Panc1 (cell line): ENCODE results near the gene SNX24. TPM values are rescaled to one million over a fixed set of nuclear protein-coding genes. Genes with fewer than 3 reads are reported as not detected.

Experiments
- ATAC-seq: fragments of 200-7000 bp; cut with Tn5 transposase; 2 replicates; pipeline ENCODE4 v1.9.1; 2020; ENCODE audit warnings: mild to moderate bottlenecking, moderate library complexity
- BruUV-seq: library from RNA; stranded (reverse); fragments of 400-500 nt; replicated peaks from 2 replicates; lab custom pipeline; 2021; lab: Mats Ljungman, UMichigan
- CTCF ChIA-PET: fragments of 300-600 bp; sonication (Branson Sonifier 250); formaldehyde crosslinking; loops from one replicate; lab custom pipeline; 2022; ENCODE audit warnings: antibody characterized with exemption; lab: Charles Lee
- POLR2A ChIA-PET: fragments of 300-600 bp; sonication (Branson Sonifier 250); formaldehyde crosslinking; loops from one replicate; lab custom pipeline; 2022; ENCODE audit warnings: antibody characterized with exemption; lab: Charles Lee
- DNase-seq: peaks from one replicate; pipeline ENCODE4 v3.0.0-alpha.2; 2010; ENCODE audit warnings: low read depth, low spot score
- H3K27ac ChIP-seq: 2 replicates; pipeline ENCODE4 v1.5.1; 2011; ENCODE audit warnings: mild to moderate bottlenecking, low read length, inconsistent platforms
- H3K27me3 ChIP-seq: fragments of 200-500 bp; sonication (Bioruptor generic); 2 replicates; pipeline ENCODE4 v1.6.0; 2014; ENCODE audit warnings: low read length, inconsistent platforms; ENCODE audit not compliant: control insufficient read depth, insufficient read depth
- H3K36me3 ChIP-seq: fragments of 200-500 bp; sonication (Bioruptor generic); 2 replicates; pipeline ENCODE4 v1.5.1; 2014; ENCODE audit warnings: inconsistent platforms, mild to moderate bottlenecking, low read length, moderate library complexity; ENCODE audit not compliant: control insufficient read depth, insufficient read depth
- H3K4me1 ChIP-seq: 2 replicates; pipeline ENCODE4 v1.5.1; 2011; ENCODE audit warnings: inconsistent platforms, mild to moderate bottlenecking, low read length, moderate library complexity; ENCODE audit not compliant: control insufficient read depth, insufficient read depth
- H3K4me3 ChIP-seq, 2 experiments: 2 replicates each; pipeline ENCODE4 v1.5.1; 2011 to 2012; ENCODE audit warnings: low read depth in 2 of 2, low read length in 2 of 2, mild to moderate bottlenecking in 2 of 2, inconsistent platforms in 1 of 2, moderate library complexity in 1 of 2
- H3K9me3 ChIP-seq: fragments of 200-500 bp; sonication (Bioruptor generic); 2 replicates; pipeline ENCODE4 v1.5.1; 2014; ENCODE audit warnings: low read depth, mild to moderate bottlenecking, inconsistent platforms, low read length, moderate library complexity; ENCODE audit not compliant: control insufficient read depth, insufficient read depth
- POLR2AphosphoS5 ChIP-seq: IDR thresholded peaks from 2 replicates; pipeline ENCODE4 v1.6.1; 2012; ENCODE audit warnings: mild to moderate bottlenecking, low read depth, low read length, moderate library complexity
- REST ChIP-seq, 2 experiments: IDR thresholded peaks; 2 replicates each; pipeline ENCODE4 v1.6.1; 2011 to 2012; ENCODE audit warnings: low read depth in 2 of 2, control low read depth in 1 of 2, low read length in 1 of 2, mild to moderate bottlenecking in 1 of 2, moderate library complexity in 1 of 2; ENCODE audit not compliant: insufficient read depth in 1 of 2
- SIN3A ChIP-seq: IDR thresholded peaks from 2 replicates; pipeline ENCODE4 v1.6.1; 2012; ENCODE audit warnings: low read depth, mild to moderate bottlenecking, low read length, moderate library complexity, borderline replicate concordance; ENCODE audit not compliant: insufficient read depth
- TCF7L2 ChIP-seq: IDR thresholded peaks from 2 replicates; pipeline ENCODE4 v1.6.1; 2011; ENCODE audit warnings: mild to moderate bottlenecking, low read depth, low read length, inconsistent platforms
- in situ Hi-C: cut with HindIII; loops from 2 replicates; pipeline ENCODE4 v1.10.0; 2016; ENCODE audit warnings: low sequenced_read_pairs, low pct_unique_long_range_greater_than_20kb
- intact Hi-C: fragments of 100-400 bp; cut with micrococcal nuclease; formaldehyde crosslinking; loops from one replicate; pipeline ENCODE4 v1.10.0; 2022; ENCODE audit not compliant: unreplicated experiment
- total RNA-seq: library from RNA; stranded (reverse); gene quantifications from one replicate; pipeline ENCODE4 v1.2.1, GENCODE V29; 2021; ENCODE audit not compliant: unreplicated experiment
- TF ChIP-seq, protein P1 (sequence below): fragments of 450-650 bp; IDR thresholded peaks from 2 replicates; pipeline ENCODE4 v1.5.1; 2017; ENCODE audit warnings: mild to moderate bottlenecking

The SNX24 gene
- total RNA-seq, 1 experiment from 2014 or later, result 32.8 TPM

GRCh38 chr5:122940890-122941289, 95.5 kb downstream of the SNX24 start:
- no peaks in the 10 kb centered on the region for H3K36me3 ChIP-seq
- H3K4me1 ChIP-seq, result no peaks in the 10 kb centered on the region
- TF ChIP-seq SIN3A (no peak), REST (IDR thresholded peaks at IDR 0.05; ENCODE audit: insufficient read depth in 1 of 2, low read depth in 2 of 2, low read length in 1 of 2) (no peak)
- TF ChIP-seq, protein P1, sequence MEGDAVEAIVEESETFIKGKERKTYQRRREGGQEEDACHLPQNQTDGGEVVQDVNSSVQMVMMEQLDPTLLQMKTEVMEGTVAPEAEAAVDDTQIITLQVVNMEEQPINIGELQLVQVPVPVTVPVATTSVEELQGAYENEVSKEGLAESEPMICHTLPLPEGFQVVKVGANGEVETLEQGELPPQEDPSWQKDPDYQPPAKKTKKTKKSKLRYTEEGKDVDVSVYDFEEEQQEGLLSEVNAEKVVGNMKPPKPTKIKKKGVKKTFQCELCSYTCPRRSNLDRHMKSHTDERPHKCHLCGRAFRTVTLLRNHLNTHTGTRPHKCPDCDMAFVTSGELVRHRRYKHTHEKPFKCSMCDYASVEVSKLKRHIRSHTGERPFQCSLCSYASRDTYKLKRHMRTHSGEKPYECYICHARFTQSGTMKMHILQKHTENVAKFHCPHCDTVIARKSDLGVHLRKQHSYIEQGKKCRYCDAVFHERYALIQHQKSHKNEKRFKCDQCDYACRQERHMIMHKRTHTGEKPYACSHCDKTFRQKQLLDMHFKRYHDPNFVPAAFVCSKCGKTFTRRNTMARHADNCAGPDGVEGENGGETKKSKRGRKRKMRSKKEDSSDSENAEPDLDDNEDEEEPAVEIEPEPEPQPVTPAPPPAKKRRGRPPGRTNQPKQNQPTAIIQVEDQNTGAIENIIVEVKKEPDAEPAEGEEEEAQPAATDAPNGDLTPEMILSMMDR, result no peak
- DNase-seq (no peak), ATAC-seq (no peak)
- ChIA-PET POLR2A (no interaction called here), CTCF (no interaction called here)
- no TSS peak for BruUV-seq
- intact Hi-C loops (no loop called here), in situ Hi-C loops (no loop called here)
- no peak overlapping the region for H3K4me3 ChIP-seq
- no peaks in the 10 kb centered on the region for H3K9me3 ChIP-seq
- no peaks in the 10 kb centered on the region for H3K27me3 ChIP-seq
- no peak overlapping the region for H3K27ac ChIP-seq

DNA sequence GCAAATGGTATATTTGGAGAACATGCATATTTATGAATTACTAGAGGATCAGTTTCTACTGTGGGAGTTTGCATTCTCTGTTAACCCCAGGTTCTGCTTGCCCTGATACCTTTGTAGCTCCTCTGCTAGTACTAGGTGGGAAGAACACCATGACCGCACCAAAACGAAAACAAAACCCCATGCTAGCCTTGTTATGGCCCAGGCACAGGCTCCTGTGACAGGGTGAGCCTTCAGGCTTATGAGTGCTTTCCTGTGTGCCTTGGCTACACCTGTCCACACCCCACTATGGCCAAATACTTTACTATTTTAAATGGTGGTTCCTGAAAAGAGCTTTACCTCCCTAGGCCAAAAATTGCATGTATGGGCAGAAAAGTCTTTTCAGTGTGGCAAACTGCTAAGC, 96.3 kb downstream of the SNX24 start:
- ATAC-seq (no peak), DNase-seq (no peak)
- Histone ChIP-seq H3K27ac (no peak overlapping the region), H3K27me3 (no peaks in the 10 kb centered on the region), H3K4me3 (no peak overlapping the region), H3K4me1 (no peaks in the 10 kb centered on the region), H3K9me3 (no peaks in the 10 kb centered on the region), H3K36me3 (no peaks in the 10 kb centered on the region)
- BruUV-seq, result no TSS peak
- TF ChIP-seq SIN3A (no peak), REST (IDR thresholded peaks at IDR 0.05; ENCODE audit: insufficient read depth in 1 of 2, low read depth in 2 of 2, low read length in 1 of 2) (no peak), TCF7L2 (no peak), POLR2AphosphoS5 (no peak)
- TF ChIP-seq, protein P1, result no peak
- ChIA-PET POLR2A (no interaction called here), CTCF (no interaction called here)
- intact Hi-C loops, result no loop called here
- in situ Hi-C loops, result no loop called here
